Right ventricle myocardium superior (tissue), 1 donor: ENCODE data around the gene AKAP11. TPM values are rescaled to one million over a fixed set of nuclear protein-coding genes. Genes with fewer than 3 reads are reported as not detected.

ENCODE experiments used
- ATAC-seq: fragments of 200-7000 bp; cut with Tn5 transposase; one replicate; pipeline ENCODE4 v1.9.1; 2020; ENCODE audit warnings: mild to moderate bottlenecking; ENCODE audit not compliant: poor library complexity
- DNase-seq: peaks from one replicate; pipeline ENCODE4 v3.0.0-alpha.2; 2020
- intact Hi-C: fragments of 100-400 bp; cut with DNase I; formaldehyde crosslinking; loops from one replicate; pipeline ENCODE4 v1.11.2; 2022
- total RNA-seq: library from RNA; stranded (reverse); fragmentation: NEBNext Ultra II Directional; extraction: Animal tissue kit (Norgen Biotek cat#: 25700); gene quantifications from one replicate; pipeline ENCODE4 v1.2.1, GENCODE V29; 2021
- donor health status: DM: no; HTN: yes; CAD: no; lungs with severe emphysema.

AKAP11 gene
- total RNA-seq, 1 donor from 2014 or later = 20.7 TPM

DNA sequence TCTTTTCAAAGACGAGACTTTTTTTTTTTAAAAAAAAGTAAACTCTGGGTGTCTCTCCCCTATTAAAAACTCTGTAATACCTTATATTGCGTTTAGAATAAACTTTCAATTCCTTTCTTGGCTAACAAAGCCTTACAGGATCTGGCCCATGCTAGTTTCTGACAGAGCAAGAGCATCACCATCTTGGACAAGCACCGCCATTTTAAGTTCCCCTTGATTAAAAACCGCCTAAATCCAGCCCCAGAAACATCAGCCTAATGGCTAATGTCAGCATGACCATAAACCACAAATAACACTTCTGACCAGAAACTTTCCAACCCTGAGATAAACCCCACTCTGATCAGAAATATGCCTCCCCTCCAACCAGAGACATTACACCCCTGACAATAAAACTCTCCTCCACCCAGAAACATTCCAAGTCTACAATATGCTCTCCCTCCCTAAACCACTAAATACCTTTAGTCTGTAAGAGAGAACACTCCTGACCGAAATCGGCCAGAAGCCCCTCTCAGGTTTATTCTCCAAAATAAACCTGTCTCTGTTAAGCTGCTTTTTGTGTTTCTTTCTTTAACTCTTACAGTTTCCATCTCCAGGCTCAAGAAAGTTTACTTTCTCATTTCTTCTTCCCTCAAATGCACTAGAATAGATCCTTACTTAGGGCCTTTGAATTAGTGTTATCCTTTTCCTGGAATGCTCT is 1.6 kb upstream of the AKAP11 start:
- intact Hi-C loops = no loop called here
- no peak for DNase-seq
- ATAC-seq = no peak

DNA sequence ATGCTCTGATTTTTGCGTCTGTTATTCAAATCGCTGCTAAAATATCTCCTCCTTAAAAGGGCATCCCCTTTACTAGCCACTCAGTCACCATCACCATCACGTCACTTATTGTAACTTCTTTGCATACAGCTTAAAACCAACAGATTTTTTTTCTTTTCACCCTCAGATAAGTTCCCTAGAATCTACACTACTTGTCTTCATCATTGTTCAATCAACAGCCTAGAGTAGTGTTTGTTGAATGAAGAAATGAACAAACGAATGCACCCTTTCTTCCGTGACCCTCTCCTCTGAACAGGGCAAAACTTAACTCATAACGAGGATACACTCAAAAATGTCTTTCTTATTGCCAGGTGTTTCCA is 1.1 kb upstream of the AKAP11 start:
- ATAC-seq (no peak), DNase-seq (no peak)
- intact Hi-C loops = no loop called here

DNA sequence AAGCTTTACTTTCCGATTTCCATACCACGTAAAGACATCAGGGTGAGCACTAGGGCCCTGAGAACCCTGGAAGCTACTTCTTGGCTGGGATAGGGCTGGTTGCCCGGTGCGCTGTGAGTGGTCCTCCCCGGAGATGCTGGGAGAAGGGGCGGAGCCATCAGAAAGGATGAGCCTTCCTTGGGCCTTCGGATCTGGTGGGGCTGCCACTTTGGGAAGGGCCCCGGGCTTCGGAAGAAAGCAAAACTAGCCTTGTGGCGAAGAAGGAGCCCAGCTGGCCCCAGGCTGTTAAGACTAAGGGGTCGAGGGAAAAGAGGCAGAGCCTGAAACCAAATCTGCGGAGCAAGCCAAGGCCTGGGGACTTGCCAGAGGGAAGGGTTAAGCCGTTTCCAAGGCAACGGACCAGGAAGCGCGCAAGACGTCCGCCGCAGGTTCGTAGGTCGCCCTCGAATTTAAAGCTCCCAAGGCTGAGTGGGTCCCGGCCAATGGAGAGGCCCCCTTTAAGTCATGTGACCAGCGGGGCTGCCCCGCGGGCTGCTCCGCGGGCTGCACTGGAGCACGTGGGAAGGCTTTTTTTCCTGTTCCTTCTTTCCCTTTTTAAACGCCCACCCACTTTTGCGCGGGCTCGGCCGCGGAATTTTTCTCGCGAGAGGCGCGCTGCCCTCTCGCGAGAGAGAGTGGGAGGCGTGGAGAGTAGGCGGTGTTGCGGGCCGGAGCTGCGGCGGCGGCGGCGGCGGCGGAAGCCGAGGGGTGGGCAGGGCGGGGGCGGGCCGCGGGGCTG is 426 bp upstream of the AKAP11 start:
- ATAC-seq = peak; percentile 96

DNA sequence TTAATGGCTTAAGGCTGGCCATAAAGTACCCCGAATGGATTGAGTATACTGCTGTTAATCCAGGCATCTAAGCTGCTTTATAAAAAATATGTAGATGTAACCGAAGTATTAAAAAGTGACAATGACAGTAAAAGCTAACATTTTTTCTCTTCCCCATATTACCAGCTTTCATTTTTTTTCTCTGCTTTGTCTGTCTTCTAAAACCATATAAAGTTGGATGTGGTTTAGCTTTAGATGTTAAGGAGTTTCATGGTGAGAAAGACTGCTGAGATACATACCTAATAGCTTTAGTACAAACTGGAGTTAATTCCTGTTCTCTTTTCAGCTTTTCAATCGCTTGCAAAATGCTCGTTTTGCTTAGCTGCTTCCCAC is 838 bp downstream of the AKAP11 start:
- intact Hi-C loops = no loop called here
- ATAC-seq (no peak), DNase-seq (no peak)

More for the DNA sequence above, 426 bp upstream of the AKAP11 start:
- intact Hi-C loops = no loop called here
- peak; percentile 94 for DNase-seq

DNA sequence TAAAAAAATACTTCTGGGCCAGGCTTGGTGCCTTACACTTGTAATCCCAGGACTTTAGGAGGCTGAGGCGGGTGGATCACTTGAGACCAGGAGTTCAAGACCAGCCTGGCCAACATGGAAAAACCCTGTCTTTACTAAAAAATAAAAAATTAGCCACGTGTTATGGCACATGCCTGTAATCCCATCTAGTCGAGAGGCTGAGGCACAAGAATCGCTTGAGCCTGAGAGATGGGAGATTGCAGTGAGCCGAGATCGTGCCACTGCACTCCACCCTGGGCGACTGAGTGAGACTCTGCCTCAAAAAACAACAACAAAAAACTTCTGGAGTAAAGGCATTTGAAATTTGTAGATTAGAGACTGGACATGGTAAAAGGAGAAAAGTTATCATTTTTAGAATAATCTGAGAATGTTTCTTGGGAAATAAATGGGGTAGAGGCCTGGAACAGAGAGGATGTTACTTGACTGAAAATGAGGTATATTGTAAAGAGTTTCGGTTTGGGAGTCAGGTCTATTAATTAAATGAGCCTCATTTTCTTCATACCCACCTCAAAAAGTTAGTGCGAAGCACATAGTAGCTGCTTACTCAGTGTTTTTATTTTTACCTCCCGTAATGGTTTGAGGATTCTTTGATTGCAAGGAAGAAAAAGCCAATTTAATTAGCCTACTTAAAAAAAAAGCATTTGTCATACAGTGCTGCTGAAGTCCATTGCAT is 2.6 kb downstream of the AKAP11 start:
- ATAC-seq (no peak), DNase-seq (no peak)
- intact Hi-C loops = no loop called here

DNA sequence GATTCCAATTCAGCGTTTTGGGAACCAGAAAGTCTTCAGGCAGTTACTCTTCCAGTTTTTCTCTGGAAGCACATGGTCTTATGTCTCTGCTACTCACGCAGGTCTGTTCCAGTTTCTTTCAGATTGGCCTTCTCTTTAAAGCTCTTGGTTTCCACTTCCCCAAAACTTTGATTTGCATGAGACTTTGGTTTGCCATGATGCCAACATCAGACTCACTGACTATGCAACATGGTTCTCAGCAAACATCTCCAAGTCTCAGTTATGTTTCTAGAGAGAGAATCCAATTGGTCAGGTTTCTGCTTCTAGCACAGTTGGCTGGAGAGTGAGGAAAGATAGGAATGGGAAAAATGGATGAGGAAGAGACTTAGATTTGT is 3.1 kb downstream of the AKAP11 start:
- DNase-seq (no peak), ATAC-seq (no peak)
- intact Hi-C loops = no loop called here

DNA sequence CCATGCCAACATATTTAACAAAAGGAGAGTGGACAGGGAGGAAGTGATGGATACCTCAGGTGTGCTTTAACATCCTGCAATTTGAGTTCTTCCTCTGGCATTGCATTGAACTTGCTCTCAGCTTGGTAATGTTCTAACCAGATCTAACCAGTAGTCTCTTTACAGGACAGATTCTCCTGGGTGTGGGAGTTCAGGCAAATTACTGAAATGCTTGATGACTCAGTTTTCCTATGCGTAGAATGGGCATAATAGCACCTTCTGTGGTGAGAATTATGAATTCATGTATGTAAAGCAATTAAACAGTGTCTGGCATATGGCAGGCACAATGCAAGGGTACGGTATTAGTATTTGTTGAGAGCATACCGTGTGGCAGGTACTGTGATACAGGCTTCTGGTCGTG is 3.6 kb downstream of the AKAP11 start:
- intact Hi-C loops = no loop called here
- no peak for DNase-seq
- ATAC-seq = no peak

DNA sequence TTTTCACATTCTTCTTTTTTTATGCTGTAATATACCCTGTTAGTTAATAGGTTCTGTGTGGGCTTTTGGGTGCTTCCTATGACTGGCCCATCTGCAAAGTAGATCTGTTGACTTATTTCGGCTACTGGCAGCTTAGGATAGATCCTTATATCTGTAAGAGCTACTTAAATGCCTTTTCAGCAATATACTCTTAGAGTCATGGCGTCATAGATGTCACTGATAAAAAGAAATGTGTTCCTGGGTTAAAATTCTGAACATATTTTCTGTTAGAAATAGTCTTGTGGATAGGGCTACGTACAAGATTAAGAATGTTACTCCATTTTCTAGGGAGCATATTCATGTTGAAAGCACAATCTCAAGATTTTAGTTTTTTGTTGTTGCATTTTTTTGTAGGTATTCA is 4.7 kb downstream of the AKAP11 start:
- DNase-seq (no peak), ATAC-seq (no peak)
- intact Hi-C loops = no loop called here

DNA sequence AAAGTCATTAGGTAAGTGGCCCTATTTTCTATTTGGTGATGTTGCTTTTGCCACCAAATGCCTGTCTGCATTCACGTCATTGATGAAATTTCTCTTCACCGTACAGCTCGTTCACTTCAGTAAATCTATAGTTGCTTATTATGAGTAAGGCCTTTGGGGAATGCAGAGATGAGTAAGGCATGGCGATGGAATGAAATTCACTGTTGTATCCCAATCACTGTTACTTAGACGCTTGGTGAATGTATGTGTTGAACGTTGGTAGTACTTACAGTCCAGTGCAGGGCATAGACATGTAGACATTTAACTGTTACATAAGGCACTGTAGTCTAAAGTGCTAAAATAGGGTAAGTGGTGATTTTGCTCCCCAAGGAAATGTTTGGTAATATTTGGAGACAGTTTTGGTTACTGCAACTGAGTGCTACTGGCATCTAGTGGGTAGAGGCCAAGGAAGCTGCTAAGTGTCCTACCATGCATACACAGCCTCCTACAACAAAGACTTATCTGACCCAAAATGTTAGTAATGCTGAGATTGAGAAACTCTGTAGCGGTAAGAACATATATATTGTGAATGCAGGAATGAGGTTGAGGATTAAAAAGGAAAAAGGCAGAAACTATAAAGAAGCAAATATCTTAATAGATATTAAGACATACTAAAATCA is 5.8 kb downstream of the AKAP11 start:
- intact Hi-C loops = no loop called here
- no peak for DNase-seq
- ATAC-seq = no peak

DNA sequence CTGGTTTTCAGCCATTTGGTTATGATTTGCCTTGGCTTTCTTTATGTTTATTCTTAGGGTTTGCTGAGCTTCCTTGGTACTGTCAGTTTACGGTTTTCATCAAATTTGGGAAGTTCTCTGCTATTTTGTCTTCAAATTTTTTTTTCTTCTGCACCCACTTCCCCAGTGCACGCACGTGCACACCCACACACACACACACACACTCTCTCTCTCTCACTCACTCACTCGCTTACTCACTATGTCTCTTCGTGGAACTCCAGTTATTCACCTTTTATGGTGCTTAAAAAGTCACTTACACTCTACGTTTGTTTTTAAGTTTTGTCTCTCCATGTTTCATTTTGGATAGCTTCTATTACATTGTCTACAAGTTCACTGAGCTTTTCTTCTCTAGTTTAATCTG is 7.1 kb downstream of the AKAP11 start:
- DNase-seq (no peak), ATAC-seq (no peak)
- intact Hi-C loops = no loop called here

DNA sequence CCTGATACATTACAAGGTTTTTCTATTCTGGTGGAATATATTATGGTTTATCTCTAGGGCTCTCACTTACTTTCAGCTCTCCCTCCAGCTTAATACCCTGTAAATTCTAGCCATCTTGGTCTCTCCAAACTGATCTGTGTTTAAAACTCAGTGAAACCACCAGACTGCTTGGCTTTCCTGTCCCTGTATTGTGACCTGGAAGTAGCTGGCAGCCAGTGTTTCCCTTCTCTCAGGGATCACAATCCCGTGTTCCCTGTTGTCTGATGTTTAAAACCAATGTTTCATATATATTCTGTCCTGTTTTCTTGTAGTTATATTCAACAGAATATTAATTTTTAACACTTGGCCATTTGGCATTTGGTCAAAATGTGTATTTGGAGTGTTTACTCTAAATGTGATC is 8.0 kb downstream of the AKAP11 start:
- no peak for ATAC-seq
- DNase-seq = no peak
- intact Hi-C loops = no loop called here

DNA sequence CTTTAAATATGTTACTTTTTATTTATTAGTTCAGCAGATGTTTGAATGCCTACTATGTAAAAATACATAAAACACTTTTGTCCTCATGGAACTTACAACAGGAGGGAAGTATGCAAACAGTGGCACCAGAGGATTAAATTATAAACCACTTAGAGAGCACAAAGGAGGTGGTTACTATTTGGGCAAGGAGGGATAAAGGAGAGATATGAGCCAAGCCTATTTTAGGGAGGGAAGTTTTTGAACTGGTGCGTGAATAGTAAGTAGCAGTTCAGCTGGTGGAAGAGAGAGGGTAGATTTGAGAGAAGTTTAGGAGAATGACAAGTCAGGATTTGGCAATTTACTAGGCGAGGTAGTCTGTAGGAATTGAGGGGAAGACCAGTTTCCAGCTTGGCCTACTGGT is 8.6 kb downstream of the AKAP11 start:
- intact Hi-C loops = no loop called here
- DNase-seq (no peak), ATAC-seq (peak; percentile 55)

DNA sequence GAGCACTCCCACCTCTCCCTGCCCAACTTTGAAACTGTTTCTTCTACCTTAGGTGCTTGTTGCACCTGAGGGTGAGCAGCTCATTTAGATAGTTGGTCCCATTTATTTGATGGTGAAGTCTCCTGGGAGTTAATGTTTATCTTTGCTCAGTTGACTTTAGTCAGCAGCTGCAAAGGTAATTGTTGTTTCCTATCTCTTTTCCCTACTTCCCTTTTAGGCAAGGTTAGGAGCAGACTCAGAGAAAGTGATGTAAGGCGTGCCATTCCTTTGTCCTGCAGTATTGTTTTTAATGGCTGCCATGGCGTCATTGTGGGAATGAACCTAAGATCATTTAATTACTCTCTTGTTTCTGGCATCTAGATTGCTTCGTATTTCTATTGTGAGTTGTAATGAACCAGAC is 11.6 kb downstream of the AKAP11 start:
- no peak for DNase-seq
- intact Hi-C loops = no loop called here
- no peak for ATAC-seq

DNA sequence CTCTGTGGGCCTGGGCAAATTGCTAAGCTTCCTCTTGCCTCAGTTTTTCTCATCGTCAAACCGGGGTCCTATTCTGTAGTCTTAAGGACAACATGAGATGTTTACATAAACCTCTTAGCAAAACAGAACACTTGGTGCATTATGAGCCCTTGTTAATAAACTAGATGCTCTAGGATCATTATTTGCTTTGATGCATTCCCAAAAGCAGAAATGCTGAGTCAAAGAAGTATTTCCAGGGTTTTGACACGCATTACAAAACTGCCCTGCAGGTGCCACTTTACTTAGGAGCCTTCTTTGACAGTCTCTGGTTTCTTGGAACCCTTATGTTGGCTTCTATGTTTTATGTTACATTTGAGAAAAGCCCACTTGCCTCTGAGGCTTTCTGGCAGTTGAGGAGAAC is 12.1 kb downstream of the AKAP11 start:
- no peak for ATAC-seq
- intact Hi-C loops = no loop called here
- DNase-seq = no peak

DNA sequence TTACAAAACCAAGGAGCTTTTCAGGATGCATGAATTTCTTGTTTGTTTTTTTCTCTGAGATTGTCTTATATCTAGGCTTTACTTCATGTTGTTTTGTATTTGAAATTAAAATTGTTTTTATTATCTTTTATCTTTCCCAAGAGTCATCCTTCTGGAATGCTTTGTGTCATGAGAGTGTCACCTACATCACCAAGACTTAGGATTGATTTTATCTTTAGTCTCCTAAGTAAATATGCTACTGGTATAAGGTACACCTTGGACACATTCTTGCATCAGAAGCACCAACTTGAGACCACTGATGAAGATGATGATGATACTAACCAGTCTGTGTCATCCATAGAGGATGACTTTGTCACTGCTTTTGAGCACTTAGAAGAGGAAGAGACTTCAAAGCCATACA is 26.4 kb downstream of the AKAP11 start:
- DNase-seq (no peak), ATAC-seq (no peak)
- intact Hi-C loops = no loop called here

DNA sequence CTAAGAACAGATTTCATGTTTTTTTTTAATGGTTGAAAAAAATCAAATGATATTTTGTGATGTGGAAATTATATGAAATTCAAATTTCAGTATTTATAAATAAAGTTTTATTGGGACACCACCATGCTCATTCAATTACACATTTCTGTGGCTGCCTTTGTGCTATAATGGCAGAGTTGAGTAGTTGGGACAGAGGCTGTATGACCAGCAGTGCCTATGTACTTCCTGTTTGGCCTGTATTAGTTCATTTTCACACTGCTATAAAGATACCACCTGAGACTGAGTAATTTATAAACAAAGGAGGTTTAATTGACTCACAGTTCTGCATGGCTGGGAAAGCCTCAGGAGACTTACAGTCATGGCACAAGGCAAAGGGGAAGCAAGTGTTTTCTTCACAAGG is 33.6 kb downstream of the AKAP11 start:
- ATAC-seq (no peak), DNase-seq (no peak)
- intact Hi-C loops = no loop called here

DNA sequence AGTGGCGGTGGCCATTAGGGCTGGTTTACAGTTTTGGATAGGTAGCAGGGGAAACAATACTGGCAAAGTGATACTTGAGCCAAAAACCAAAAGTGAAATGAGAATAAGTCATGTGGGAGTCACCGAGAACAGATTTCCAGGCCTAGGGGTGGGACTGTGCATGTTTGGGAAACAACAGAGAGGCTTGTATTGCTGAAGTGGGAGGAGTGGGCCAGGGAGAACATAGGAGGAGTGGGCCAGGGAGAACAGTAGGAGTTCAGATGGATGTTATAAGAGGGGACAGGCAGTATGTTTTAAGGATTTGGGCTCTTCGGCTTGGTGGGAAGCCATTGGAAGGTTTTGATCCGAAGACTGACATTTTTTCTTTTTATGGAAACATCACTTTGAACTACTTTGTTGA is 35.5 kb downstream of the AKAP11 start:
- ATAC-seq (no peak), DNase-seq (no peak)
- intact Hi-C loops = no loop called here

DNA sequence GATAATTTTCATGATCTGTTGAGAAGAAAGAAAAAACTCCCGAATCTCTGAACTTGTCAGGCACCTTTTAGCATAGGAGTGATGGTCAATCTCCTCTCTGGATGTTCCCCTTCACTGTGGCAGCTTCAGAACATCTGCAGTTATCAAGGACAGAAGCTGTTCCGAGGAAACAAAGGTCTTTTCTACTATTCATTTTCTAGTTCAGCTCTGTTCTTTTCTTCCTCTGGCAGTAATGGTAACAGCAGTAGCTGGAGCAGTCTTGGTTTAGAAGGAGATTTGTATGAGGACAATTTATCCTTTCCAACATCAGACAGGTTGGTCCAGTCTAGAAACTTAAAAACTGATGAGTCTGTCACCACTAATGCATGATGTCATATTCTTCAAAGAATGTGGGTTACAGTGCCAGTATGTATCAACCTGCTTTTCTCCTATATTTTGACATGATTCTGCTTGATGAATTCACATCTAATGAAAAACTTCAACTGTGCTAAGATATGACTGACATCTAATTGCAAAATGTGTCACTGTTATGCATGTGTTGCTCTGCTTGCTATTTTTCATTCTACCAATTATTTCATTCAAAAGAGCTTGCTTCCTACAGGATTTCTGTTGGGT is 41.0 kb downstream of the AKAP11 start:
- intact Hi-C loops = no loop called here
- ATAC-seq (no peak), DNase-seq (no peak)

DNA sequence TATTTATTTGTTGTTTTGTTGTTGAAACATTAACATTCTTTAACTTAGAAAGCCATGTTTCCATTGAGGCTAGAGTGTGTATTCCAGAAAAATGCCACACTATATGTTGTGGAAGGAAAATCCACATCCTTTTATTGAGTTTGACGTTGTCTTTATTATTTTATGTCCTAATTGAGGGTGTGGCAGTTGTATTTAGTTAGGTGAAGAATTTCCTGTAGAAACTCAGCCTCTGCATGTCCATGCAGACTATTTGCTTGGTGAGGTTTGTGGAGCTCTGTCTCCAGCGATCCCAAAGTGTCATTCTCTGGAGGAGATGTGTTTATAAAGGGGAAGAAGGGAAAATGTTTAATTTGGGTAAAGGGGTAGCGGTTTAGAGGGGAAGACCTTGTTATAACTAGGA is 46.6 kb downstream of the AKAP11 start:
- DNase-seq (no peak), ATAC-seq (no peak)
- intact Hi-C loops = no loop called here
